Stimulated activated CD4-positive, alpha-beta T cell treated with anti-CD3 and anti-CD28 coated beads, TNF-alpha, amount 100 ng/mL, for 4 hours (primary cell): Measurements from ENCODE around the gene WDR38.
A peak's percentile ranks its signal among the peaks of the same experiment; 100 is the strongest.

Experiments
- DNase-seq, 3 experiments: peaks; one replicate each; pipeline ENCODE4 v3.0.0-alpha.2; 2020; ENCODE audit warnings: low read depth in 3 of 3

Gene WDR38

GRCh38 chr9:124881138-124881743 lies 28.0 kb downstream of the WDR38 start:
- DNase-seq: no peak

- no peak for DNase-seq
Measured at GRCh38 chr9:124882231-124882630, 29.0 kb downstream of the WDR38 start.

GRCh38 chr9:124884376-124884775 lies 31.1 kb downstream of the WDR38 start:
- DNase-seq: no peak

- no peak for DNase-seq
Measured at GRCh38 chr9:124885551-124885950, 32.3 kb downstream of the WDR38 start.

- DNase-seq: no peak
Measured at GRCh38 chr9:124886461-124886860, 33.2 kb downstream of the WDR38 start.

- DNase-seq: no peak
Measured at GRCh38 chr9:124886866-124887492, 33.7 kb downstream of the WDR38 start.

GRCh38 chr9:124887832-124888231 lies 34.6 kb downstream of the WDR38 start:
- DNase-seq: no peak

- no peak for DNase-seq
Measured at GRCh38 chr9:124889006-124889405, 35.7 kb downstream of the WDR38 start.

GRCh38 chr9:124890179-124890578 lies 36.9 kb downstream of the WDR38 start:
- no peak for DNase-seq

GRCh38 chr9:124894035-124894740 lies 40.9 kb downstream of the WDR38 start:
- DNase-seq: no peak

- DNase-seq: peak in 2 of 3 experiments; percentile 10 to 11
Measured at GRCh38 chr9:124894741-124895170, 41.5 kb downstream of the WDR38 start.

- no peak for DNase-seq
Measured at GRCh38 chr9:124897570-124898460, 44.6 kb downstream of the WDR38 start.

GRCh38 chr9:124899845-124900244 lies 46.6 kb downstream of the WDR38 start:
- DNase-seq: no peak

- no peak for DNase-seq
Measured at GRCh38 chr9:124906966-124907365, 53.7 kb downstream of the WDR38 start.
